ENCODE results near the gene ENDOU. TPM values are rescaled to one million over a fixed set of nuclear protein-coding genes. Genes with fewer than 3 reads are reported as not detected.
A peak's percentile ranks its signal among the peaks of the same experiment; 100 is the strongest.

The ENDOU gene
- total RNA-seq, 1 experiment from 2014 or later = not detected

DNA sequence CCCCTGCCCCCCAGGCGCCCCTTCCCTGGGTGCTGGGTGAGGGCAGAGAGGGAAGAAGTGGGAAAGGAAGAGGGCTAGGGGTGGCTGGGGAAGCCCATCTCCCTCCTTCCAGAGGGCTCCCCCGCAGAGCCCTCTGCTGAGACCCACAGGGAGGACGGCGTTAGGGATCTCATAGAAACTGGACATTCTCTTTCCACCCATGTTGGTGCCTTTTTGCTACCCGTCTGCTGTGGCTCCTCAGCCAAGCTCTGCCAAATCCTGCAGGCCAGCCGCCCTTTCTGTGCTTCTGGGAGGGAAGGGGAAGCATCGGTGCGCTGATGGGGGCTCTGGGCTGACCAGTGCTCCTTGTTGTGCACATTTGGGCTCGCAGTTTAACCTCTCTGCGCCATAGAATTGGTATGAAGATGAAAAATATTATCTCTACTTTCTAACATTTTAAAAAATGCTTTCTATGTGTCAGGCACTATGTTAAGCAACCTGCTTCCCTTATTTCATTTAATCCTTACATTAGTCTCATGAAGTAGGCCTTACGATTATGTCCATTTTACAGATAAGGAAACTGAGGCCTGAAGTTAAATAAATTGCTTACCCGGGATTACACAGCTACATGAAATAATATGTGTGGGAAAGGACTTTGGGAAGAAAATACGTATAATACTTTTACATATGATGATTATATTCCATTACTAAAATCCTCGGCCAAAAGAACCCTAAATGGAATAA is 48.7 kb upstream of the ENDOU start:
- no peak overlapping the region for H2AFZ ChIP-seq (ENCODE audit: low read depth, low read length, poor library complexity, severe bottlenecking)
- ATAC-seq (no peak), DNase-seq (ENCODE audit: low read depth, low spot score) (no peak)
- H3K4me2 ChIP-seq (ENCODE audit: low read length) = peak overlapping the region; percentile 99
- H3K36me3 ChIP-seq (ENCODE audit: control insufficient read depth in 1 of 2, insufficient read depth in 2 of 2, low read length in 2 of 2) = no peaks in the 10 kb centered on the region
- ChIA-PET POLR2A (interaction anchor here (1.4 kb wide), 1 partner anchor 30 kb away, joined by 5 read pairs; no protein-coding TSS in a partner anchor), CTCF (interaction anchor here (2.5 to 4.5 kb wide), 2 partner anchors 32 to 64 kb away, joined by 15 to 25 read pairs; no protein-coding TSS in a partner anchor), RAD21 (ENCODE audit: low non-redundant PET in 1 of 2, low total read pairs in 2 of 2, uncharacterized antibody in 2 of 2, unreplicated experiment in 2 of 2) (interaction anchor here in 1 of 2 experiments (1.8 kb wide), 1 partner anchor 64 kb away, joined by 6 read pairs; no protein-coding TSS in a partner anchor)
- TF ChIP-seq, protein P1, sequence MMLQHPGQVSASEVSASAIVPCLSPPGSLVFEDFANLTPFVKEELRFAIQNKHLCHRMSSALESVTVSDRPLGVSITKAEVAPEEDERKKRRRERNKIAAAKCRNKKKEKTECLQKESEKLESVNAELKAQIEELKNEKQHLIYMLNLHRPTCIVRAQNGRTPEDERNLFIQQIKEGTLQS (IDR thresholded peaks at IDR 0.05) = no peak
- TF ChIP-seq, protein P2, sequence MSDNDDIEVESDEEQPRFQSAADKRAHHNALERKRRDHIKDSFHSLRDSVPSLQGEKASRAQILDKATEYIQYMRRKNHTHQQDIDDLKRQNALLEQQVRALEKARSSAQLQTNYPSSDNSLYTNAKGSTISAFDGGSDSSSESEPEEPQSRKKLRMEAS (IDR thresholded peaks at IDR 0.05) = 0 out of 2 replicates have a peak, but pooled peaks have one; percentile 16
- peak overlapping the region; percentile 71 to 91 for H3K4me3 ChIP-seq (replicated peaks in 1 of 2; ENCODE audit: low read depth in 1 of 2, low read length in 2 of 2)
- peaks cover 21 to 56% of the 10 kb centered on the region in 2 experiments for H3K4me1 ChIP-seq (ENCODE audit: control insufficient read depth in 1 of 2, insufficient read depth in 2 of 2, low read length in 2 of 2)
- H3K27ac ChIP-seq (ENCODE audit: low read depth, low read length) = peak overlapping the region; percentile 58; the same call in 1 of the 2 replicates
- H3K9me3 ChIP-seq (ENCODE audit: control insufficient read depth in 1 of 2, insufficient read depth in 1 of 2, low read depth in 1 of 2, low read length in 2 of 2) = no peaks in the 10 kb centered on the region
- intact Hi-C loops (cut with micrococcal nuclease) = loop anchor here (10.0 kb wide), 1 partner anchor 739 kb away; no protein-coding TSS in a partner anchor
- H3K27me3 ChIP-seq (ENCODE audit: insufficient read depth, low read length) = no peaks in the 10 kb centered on the region
- peak overlapping the region; percentile 76 for H3K9ac ChIP-seq (ENCODE audit: low read length)
- H3K9me2 ChIP-seq (ENCODE audit: insufficient read depth) = no peaks in the 10 kb centered on the region
- no peaks in the 10 kb centered on the region for H4K20me1 ChIP-seq (ENCODE audit: insufficient read depth)
- H3K79me2 ChIP-seq (ENCODE audit: insufficient read depth, low read length) = peaks cover 24% of the 10 kb centered on the region
- no TSS peak for BruUV-seq (replicated peaks)

DNA sequence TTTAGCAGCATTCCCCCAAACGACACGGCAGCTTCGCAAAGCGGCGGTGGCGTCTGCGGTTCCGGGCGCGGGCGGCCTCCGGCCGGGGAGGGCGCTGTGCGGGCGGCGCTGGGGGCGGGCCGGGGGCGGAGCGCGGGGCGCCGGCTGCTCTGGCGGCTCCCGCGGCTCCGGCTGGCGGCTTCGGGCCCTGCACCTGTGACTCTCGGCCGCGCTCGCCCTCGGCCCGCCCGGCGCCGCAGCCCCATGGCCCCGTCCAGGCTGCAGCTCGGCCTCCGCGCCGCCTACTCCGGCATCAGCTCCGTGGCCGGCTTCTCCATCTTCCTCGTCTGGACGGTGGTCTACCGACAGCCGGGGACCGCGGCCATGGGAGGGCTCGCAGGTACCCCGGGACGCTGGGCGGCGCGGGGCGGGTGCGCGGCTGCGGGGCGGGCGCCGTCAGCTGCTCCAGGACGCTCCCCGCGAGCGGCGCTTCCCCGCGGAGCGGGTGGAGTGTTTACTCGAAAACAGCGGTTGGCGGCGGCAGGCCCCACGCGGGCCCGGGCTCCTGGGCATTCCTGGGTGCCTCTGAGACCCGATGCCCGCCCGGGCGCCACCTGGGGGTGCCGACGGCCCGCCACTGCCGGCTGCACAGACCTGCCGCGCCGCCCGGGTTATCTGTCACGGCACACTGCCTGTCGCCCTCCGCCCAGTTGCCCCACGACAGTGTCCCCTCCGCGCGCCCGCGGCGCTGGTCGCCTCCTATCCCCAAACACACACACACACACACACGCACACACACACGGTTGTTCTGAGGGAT is 48.0 kb upstream of the ENDOU start, which contains the start of gene SLC48A1:
Gene SLC48A1 (plus strand): TSS at position 177 of the 796 bp plus-strand sequence. CDS start 67 bp downstream, at position 244.
- no peak for DNase-seq (ENCODE audit: low read depth, low spot score)
- BruUV-seq (replicated peaks) = no TSS peak
- ChIA-PET CTCF (interaction anchor here (1.0 to 4.5 kb wide), 5 partner anchors 15 to 67 kb away, joined by 3 to 25 read pairs (median 6); partner anchors contain the start of gene RAPGEF3), POLR2A (interaction anchor here (1.4 kb wide), 1 partner anchor 29 kb away, joined by 5 read pairs; no protein-coding TSS in a partner anchor), RAD21 (ENCODE audit: low non-redundant PET in 1 of 2, low total read pairs in 2 of 2, uncharacterized antibody in 2 of 2, unreplicated experiment in 2 of 2) (interaction anchor here (1.3 to 1.8 kb wide), 2 partner anchors 65 kb away, joined by 3 to 6 read pairs; no protein-coding TSS in a partner anchor)
- H3K9me3 ChIP-seq (ENCODE audit: control insufficient read depth in 1 of 2, insufficient read depth in 1 of 2, low read depth in 1 of 2, low read length in 2 of 2) = no peaks in the 10 kb centered on the region
- H3K36me3 ChIP-seq (ENCODE audit: control insufficient read depth in 1 of 2, insufficient read depth in 2 of 2, low read length in 2 of 2) = no peaks in the 10 kb centered on the region
- no peaks in the 10 kb centered on the region for H3K27me3 ChIP-seq (ENCODE audit: insufficient read depth, low read length)
- peak within 1 kb of the TSS; percentile 99 for H3K4me2 ChIP-seq (ENCODE audit: low read length)
- H2AFZ ChIP-seq (ENCODE audit: low read depth, low read length, poor library complexity, severe bottlenecking) = no peak within 1 kb of the TSS
- H3K9ac ChIP-seq (ENCODE audit: low read length) = peak within 1 kb of the TSS; percentile 76
- H3K4me1 ChIP-seq (ENCODE audit: control insufficient read depth in 1 of 2, insufficient read depth in 2 of 2, low read length in 2 of 2) = peaks cover 29 to 62% of the 10 kb centered on the region in 2 experiments
- H3K9me2 ChIP-seq (ENCODE audit: insufficient read depth) = no peaks in the 10 kb centered on the region
- H3K4me3 ChIP-seq (replicated peaks in 1 of 2; ENCODE audit: low read depth in 1 of 2, low read length in 2 of 2) = peak within 1 kb of the TSS; percentile 71 to 91
- peaks cover 24% of the 10 kb centered on the region for H3K79me2 ChIP-seq (ENCODE audit: insufficient read depth, low read length)
- ATAC-seq = peak; percentile 90
- intact Hi-C loops (cut with micrococcal nuclease) = loop anchor here (10.0 kb wide), 1 partner anchor 738 kb away; no protein-coding TSS in a partner anchor
- H3K27ac ChIP-seq (ENCODE audit: low read depth, low read length) = peak within 1 kb of the TSS; percentile 58; the same call in 1 of the 2 replicates
- H4K20me1 ChIP-seq (ENCODE audit: insufficient read depth) = no peaks in the 10 kb centered on the region
- no peak for TF ChIP-seq CBX3 (IDR thresholded peaks at IDR 0.05; ENCODE audit: low read depth)
- no peak for TF ChIP-seq EGR1 (IDR thresholded peaks at IDR 0.05; ENCODE audit: low read depth)
- TF ChIP-seq TCF7L2 (IDR thresholded peaks at IDR 0.05; ENCODE audit: borderline replicate concordance, extremely low read depth, insufficient read depth, insufficient read length) = no peak
- TF ChIP-seq POLR2AphosphoS5 (IDR thresholded peaks at IDR 0.05; ENCODE audit: low read depth, low read length) = peak; percentile 73
- TF ChIP-seq, protein P2 (IDR thresholded peaks at IDR 0.05) = no peak
- TF ChIP-seq, protein P3, sequence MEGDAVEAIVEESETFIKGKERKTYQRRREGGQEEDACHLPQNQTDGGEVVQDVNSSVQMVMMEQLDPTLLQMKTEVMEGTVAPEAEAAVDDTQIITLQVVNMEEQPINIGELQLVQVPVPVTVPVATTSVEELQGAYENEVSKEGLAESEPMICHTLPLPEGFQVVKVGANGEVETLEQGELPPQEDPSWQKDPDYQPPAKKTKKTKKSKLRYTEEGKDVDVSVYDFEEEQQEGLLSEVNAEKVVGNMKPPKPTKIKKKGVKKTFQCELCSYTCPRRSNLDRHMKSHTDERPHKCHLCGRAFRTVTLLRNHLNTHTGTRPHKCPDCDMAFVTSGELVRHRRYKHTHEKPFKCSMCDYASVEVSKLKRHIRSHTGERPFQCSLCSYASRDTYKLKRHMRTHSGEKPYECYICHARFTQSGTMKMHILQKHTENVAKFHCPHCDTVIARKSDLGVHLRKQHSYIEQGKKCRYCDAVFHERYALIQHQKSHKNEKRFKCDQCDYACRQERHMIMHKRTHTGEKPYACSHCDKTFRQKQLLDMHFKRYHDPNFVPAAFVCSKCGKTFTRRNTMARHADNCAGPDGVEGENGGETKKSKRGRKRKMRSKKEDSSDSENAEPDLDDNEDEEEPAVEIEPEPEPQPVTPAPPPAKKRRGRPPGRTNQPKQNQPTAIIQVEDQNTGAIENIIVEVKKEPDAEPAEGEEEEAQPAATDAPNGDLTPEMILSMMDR (IDR thresholded peaks at IDR 0.05 in 2 of 3, conservative IDR thresholded peaks at IDR 0.05 in 1 of 3; ENCODE audit: borderline replicate concordance in 1 of 3, insufficient read depth in 1 of 3, low read depth in 2 of 3, low read length in 2 of 3) = peak in 2 of 3 experiments; percentile 22 to 40; a peak in 4 of 6 replicates
